SK-N-SH (cell line): ENCODE data around the gene TMEM229A. TPM values are rescaled to one million over a fixed set of nuclear protein-coding genes. Genes with fewer than 3 reads are reported as not detected.

Source experiments
- CTCF ChIA-PET: fragments of 300-600, 350-600 bp; formaldehyde crosslinking; extraction: SDS; loops from one replicate; lab custom pipeline; 2021; lab: Yijun Ruan, JAX
- POLR2A ChIA-PET: fragments of 350-600 bp; sonication (Branson Sonifier 250); formaldehyde crosslinking; extraction: SDS; loops from one replicate; lab custom pipeline; 2020; ENCODE audit warnings: antibody characterized with exemption, inconsistent platforms; lab: Yijun Ruan, JAX
- DNase-seq: peaks from one replicate; pipeline ENCODE4 v3.0.0; 2012
- H2AFZ ChIP-seq: fragments of 200-600 bp; sonication (generic); 2 replicates; pipeline ENCODE4 v1.8.1; 2016; ENCODE audit warnings: antibody characterized with exemption, mild to moderate bottlenecking, low read depth
- H3F3A ChIP-seq: fragments of 200-600 bp; sonication (generic); replicated peaks from 2 replicates; pipeline ENCODE3; 2016; ENCODE audit warnings: antibody characterized with exemption, mild to moderate bottlenecking; ENCODE audit not compliant: insufficient read depth
- H3K27ac ChIP-seq, 2 experiments: fragments of 200-500 bp in 1 of 2; fragments of 200-600 bp in 1 of 2; sonication (Bioruptor generic) in 1 of 2; sonication (generic), shearing (Covaris generic) in 1 of 2; 2 replicates each; pipeline versions ENCODE4 v1.5.1 to v1.6.1; 2014 to 2016; ENCODE audit warnings: low read depth in 2 of 2, inconsistent platforms in 1 of 2, low read length in 1 of 2, mild to moderate bottlenecking in 1 of 2, mixed read lengths in 1 of 2
- H3K27me3 ChIP-seq: fragments of 200-600 bp; sonication (generic), shearing (Covaris generic); 2 replicates; pipeline ENCODE4 v1.6.1; 2016; ENCODE audit warnings: mixed run types; ENCODE audit not compliant: insufficient read depth
- H3K36me3 ChIP-seq, 2 experiments: fragments of 200-500 bp in 1 of 2; fragments of 200-600 bp in 1 of 2; sonication (Bioruptor generic) in 1 of 2; sonication (generic) in 1 of 2; replicated peaks in 1 of 2; 2 replicates each; pipeline versions ENCODE3 to v1.5.1; 2014 to 2016; ENCODE audit warnings: low read length in 1 of 2, mild to moderate bottlenecking in 1 of 2; ENCODE audit not compliant: insufficient read depth in 2 of 2, control insufficient read depth in 1 of 2
- H3K4me1 ChIP-seq, 2 experiments: fragments of 200-500 bp in 1 of 2; fragments of 200-600 bp in 1 of 2; sonication (Bioruptor generic) in 1 of 2; sonication (generic), shearing (Covaris generic) in 1 of 2; 2 replicates each; pipeline versions ENCODE4 v1.5.1 to v1.6.1; 2014 to 2016; ENCODE audit warnings: low read depth in 1 of 2, low read length in 1 of 2, mixed run types in 1 of 2; ENCODE audit not compliant: insufficient read depth in 2 of 2, control insufficient read depth in 1 of 2
- H3K4me2 ChIP-seq: fragments of 200-600 bp; sonication (generic), shearing (Covaris generic); 2 replicates; pipeline ENCODE4 v1.6.1; 2017; ENCODE audit warnings: mixed run types
- H3K4me3 ChIP-seq, 2 experiments: fragments of 200-500 bp in 1 of 2; fragments of 200-600 bp in 1 of 2; sonication (Bioruptor generic) in 1 of 2; sonication (generic), shearing (Covaris generic) in 1 of 2; 2 replicates each; pipeline versions ENCODE4 v1.5.1 to v1.8.1; 2014 to 2016; ENCODE audit warnings: low read depth in 2 of 2, inconsistent platforms in 1 of 2, low read length in 1 of 2, mild to moderate bottlenecking in 1 of 2, mixed read lengths in 1 of 2, moderate library complexity in 1 of 2
- H3K79me2 ChIP-seq: fragments of 200-600 bp; sonication (generic); 2 replicates; pipeline ENCODE4 v1.8.1; 2017; ENCODE audit warnings: mild to moderate bottlenecking; ENCODE audit not compliant: insufficient read depth
- H3K9ac ChIP-seq: fragments of 200-600 bp; sonication (generic); 2 replicates; pipeline ENCODE4 v1.6.1; 2017; ENCODE audit warnings: mixed run types
- H3K9me2 ChIP-seq: fragments of 200-600 bp; sonication (generic); 2 replicates; pipeline ENCODE4 v1.6.1; 2017; ENCODE audit warnings: mixed run types
- H3K9me3 ChIP-seq: fragments of 200-600 bp; sonication (generic); 2 replicates; pipeline ENCODE4 v1.6.1; 2017; ENCODE audit warnings: mixed run types, mild to moderate bottlenecking, moderate library complexity
- H4K20me1 ChIP-seq: fragments of 200-600 bp; sonication (generic); 2 replicates; pipeline ENCODE4 v1.6.1; 2017; ENCODE audit warnings: mild to moderate bottlenecking, mixed run types; ENCODE audit not compliant: insufficient read depth
- CTCF ChIP-seq: fragments of 200-600 bp; sonication (generic); IDR thresholded peaks from 2 replicates; pipeline ENCODE4 v1.6.1; 2017; ENCODE audit warnings: antibody characterized with exemption, mild to moderate bottlenecking, moderate library complexity
- EP300 ChIP-seq, 2 experiments: IDR thresholded peaks; 2 replicates each; pipeline versions ENCODE4 v1.4.0 to v1.6.1; 2012; ENCODE audit warnings: borderline replicate concordance in 1 of 2, low read depth in 1 of 2, low read length in 1 of 2
- EZH2phosphoT487 ChIP-seq: fragments of 200-600 bp; sonication (generic); IDR thresholded peaks from 2 replicates; pipeline ENCODE4 v1.6.1; 2017; ENCODE audit warnings: low read depth, mixed run types, mild to moderate bottlenecking, antibody characterized with exemption, moderate library complexity, borderline replicate concordance
- FOSL2 ChIP-seq: IDR thresholded peaks from 2 replicates; pipeline ENCODE4 v1.4.0; 2012; ENCODE audit warnings: low read depth, mild to moderate bottlenecking, moderate library complexity, borderline replicate concordance
- GATA2 ChIP-seq: sonication (generic); formaldehyde crosslinking; IDR thresholded peaks from 2 replicates; pipeline ENCODE4 v1.5.0; 2020; ENCODE audit warnings: mild to moderate bottlenecking, missing genetic modification reagents
- JUND ChIP-seq: IDR thresholded peaks from 2 replicates; pipeline ENCODE4 v1.4.0; 2012
- MAX ChIP-seq: IDR thresholded peaks from 2 replicates; pipeline ENCODE4 v1.4.0; 2012; ENCODE audit warnings: low read depth
- MEF2A ChIP-seq: IDR thresholded peaks from 2 replicates; pipeline ENCODE4 v1.4.0; 2012; ENCODE audit warnings: low read depth, borderline replicate concordance
- MXI1 ChIP-seq: IDR thresholded peaks from 2 replicates; pipeline ENCODE4 v1.6.1; 2012; ENCODE audit warnings: mild to moderate bottlenecking, low read depth, low read length, improper control_type of control experiment
- NFIC ChIP-seq: IDR thresholded peaks from 2 replicates; pipeline ENCODE4 v1.4.0; 2012; ENCODE audit warnings: borderline replicate concordance
- NRF1 ChIP-seq: IDR thresholded peaks from 2 replicates; pipeline ENCODE4 v1.6.1; 2012; ENCODE audit warnings: low read depth, mild to moderate bottlenecking, low read length
- RAD21 ChIP-seq: IDR thresholded peaks from 2 replicates; pipeline ENCODE4 v1.6.1; 2012; ENCODE audit warnings: mild to moderate bottlenecking, low read length
- RCOR1 ChIP-seq: fragments of 150-350 bp; IDR thresholded peaks from 2 replicates; pipeline ENCODE4 v1.6.1; 2017; ENCODE audit warnings: antibody characterized with exemption, low read length
- RXRA ChIP-seq: IDR thresholded peaks from 2 replicates; pipeline ENCODE4 v1.4.0; 2012; ENCODE audit warnings: low read depth, mild to moderate bottlenecking, borderline replicate concordance
- YY1 ChIP-seq: IDR thresholded peaks from 2 replicates; pipeline ENCODE4 v1.4.0; 2012; ENCODE audit warnings: low read depth, mild to moderate bottlenecking
- WGBS: methylation state at CpG from one replicate; pipeline ENCODE4 v1.1.6; 2017; ENCODE audit warnings: low lambda C conversion rate; 5-methylcytosine and 5-hydroxymethylcytosine counted together
- polyA plus RNA-seq, 3 experiments: library from polyadenylated mRNA; depleted of rRNA; stranded (reverse); fragments of >200 nt; gene quantifications; 2 replicates each; pipeline ENCODE4 v1.2.3, GENCODE V29; 2012
- TF ChIP-seq, protein P1 (sequence below): IDR thresholded peaks from 2 replicates; pipeline ENCODE4 v1.4.0; 2012; ENCODE audit warnings: low read depth, borderline replicate concordance
- TF ChIP-seq, protein P2 (sequence below): fragments of 150-350 bp; IDR thresholded peaks from 2 replicates; pipeline ENCODE4 v1.6.1; 2017; ENCODE audit warnings: antibody characterized with exemption, low read length, low read depth, borderline replicate concordance

TMEM229A gene
- polyA plus RNA-seq, 1 of the 3 experiments (the other 2 are of a cell fraction), result 0.35 TPM

GRCh38 chr7:123995617-123996326 lies 37.1 kb downstream of the TMEM229A start:
- Histone ChIP-seq H3K79me2 (no peaks in the 10 kb centered on the region), H4K20me1 (no peaks in the 10 kb centered on the region), H3K9me3 (no peaks in the 10 kb centered on the region), H3K4me3 (no peak overlapping the region), H3F3A (no peaks in the 10 kb centered on the region), H3K4me2 (no peak overlapping the region), H3K9ac (no peak overlapping the region), H3K4me1 (no peaks in the 10 kb centered on the region), H3K27me3 (no peaks in the 10 kb centered on the region), H3K27ac (no peak overlapping the region), H2AFZ (no peak overlapping the region), H3K36me3 (no peaks in the 10 kb centered on the region), H3K9me2 (no peaks in the 10 kb centered on the region)
- ChIA-PET POLR2A (no interaction called here), CTCF (interaction anchor here (0.6 kb wide), 1 partner anchor 152 kb away, joined by 3 read pairs; no protein-coding TSS in a partner anchor)
- 67% methylated on average over 10 of the region's 10 CpGs for WGBS
- DNase-seq, result no peak
- TF ChIP-seq NRF1 (no peak), GATA2 (no peak), NFIC (no peak), MXI1 (no peak), YY1 (no peak), FOSL2 (no peak), EZH2phosphoT487 (no peak), MAX (no peak), RXRA (no peak)
- TF ChIP-seq, protein P1, sequence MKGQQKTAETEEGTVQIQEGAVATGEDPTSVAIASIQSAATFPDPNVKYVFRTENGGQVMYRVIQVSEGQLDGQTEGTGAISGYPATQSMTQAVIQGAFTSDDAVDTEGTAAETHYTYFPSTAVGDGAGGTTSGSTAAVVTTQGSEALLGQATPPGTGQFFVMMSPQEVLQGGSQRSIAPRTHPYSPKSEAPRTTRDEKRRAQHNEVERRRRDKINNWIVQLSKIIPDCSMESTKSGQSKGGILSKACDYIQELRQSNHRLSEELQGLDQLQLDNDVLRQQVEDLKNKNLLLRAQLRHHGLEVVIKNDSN, result no peak

- CTCF ChIA-PET, result no interaction called here
- Histone ChIP-seq H3K9ac (no peak overlapping the region), H3K9me2 (no peaks in the 10 kb centered on the region), H3K79me2 (no peaks in the 10 kb centered on the region), H3F3A (no peaks in the 10 kb centered on the region), H2AFZ (no peak overlapping the region), H3K4me3 (no peak overlapping the region), H4K20me1 (no peaks in the 10 kb centered on the region), H3K27ac (no peak overlapping the region), H3K9me3 (no peaks in the 10 kb centered on the region), H3K4me2 (no peak overlapping the region), H3K4me1 (no peaks in the 10 kb centered on the region), H3K27me3 (no peaks in the 10 kb centered on the region), H3K36me3 (no peaks in the 10 kb centered on the region)
- POLR2A ChIA-PET, result no interaction called here
- no peak for TF ChIP-seq CTCF
- TF ChIP-seq JUND, result no peak
- no peak for TF ChIP-seq MAX
- TF ChIP-seq, protein P2, sequence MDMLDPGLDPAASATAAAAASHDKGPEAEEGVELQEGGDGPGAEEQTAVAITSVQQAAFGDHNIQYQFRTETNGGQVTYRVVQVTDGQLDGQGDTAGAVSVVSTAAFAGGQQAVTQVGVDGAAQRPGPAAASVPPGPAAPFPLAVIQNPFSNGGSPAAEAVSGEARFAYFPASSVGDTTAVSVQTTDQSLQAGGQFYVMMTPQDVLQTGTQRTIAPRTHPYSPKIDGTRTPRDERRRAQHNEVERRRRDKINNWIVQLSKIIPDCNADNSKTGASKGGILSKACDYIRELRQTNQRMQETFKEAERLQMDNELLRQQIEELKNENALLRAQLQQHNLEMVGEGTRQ, result no peak
- TF ChIP-seq EP300 (IDR thresholded peaks at IDR 0.05; ENCODE audit: borderline replicate concordance in 1 of 2, low read depth in 1 of 2, low read length in 1 of 2), result no peak
- TF ChIP-seq RCOR1, result no peak
- no peak for TF ChIP-seq EZH2phosphoT487
- TF ChIP-seq MEF2A, result no peak
- no peak for TF ChIP-seq RAD21
- DNase-seq, result no peak
These were observed 38.4 kb downstream of the TMEM229A start for GRCh38 chr7:123994449-123994848.
